ENCODE results near the gene DSN1.

GRCh38 chr20:36818861-36819260, 45.3 kb upstream of the DSN1 start:
- TF ChIP-seq CTCF (IDR thresholded peaks at IDR 0.05) (no peak), ZFX (IDR thresholded peaks at IDR 0.05; ENCODE audit: borderline replicate concordance) (no peak)

Measured in 22Rv1 (cell line).